SK-N-SH treated with all-trans-retinoic acid at 6 μM for 48 hours (cell line): ENCODE results near the gene MEGF9.
A peak's percentile ranks its signal among the peaks of the same experiment; 100 is the strongest.

Source experiments
- ATAC-seq: fragments of 200-7000 bp; cut with Tn5 transposase; 3 replicates; pipeline ENCODE4 v1.9.1; 2020; ENCODE audit warnings: mild to moderate bottlenecking, moderate library complexity
- ARNTL ChIP-seq: fragments of 450-650 bp; formaldehyde crosslinking; IDR thresholded peaks from 2 replicates; pipeline ENCODE4 v1.5.0; 2020; ENCODE audit warnings: low read depth, mild to moderate bottlenecking, moderate library complexity, borderline replicate concordance
- CREB5 ChIP-seq: fragments of 250-450 bp; sonication (Bioruptor Pico); IDR thresholded peaks from 2 replicates; pipeline ENCODE4 v1.5.1; 2020; ENCODE audit warnings: low read depth, mild to moderate bottlenecking, moderate library complexity
- CSDC2 ChIP-seq: fragments of 250-450 bp; sonication (Bioruptor Pico); IDR thresholded peaks from 2 replicates; pipeline ENCODE4 v1.5.0; 2020; ENCODE audit warnings: mild to moderate bottlenecking, moderate library complexity
- CSRNP3 ChIP-seq: fragments of 250-450 bp; sonication (Bioruptor Pico); IDR thresholded peaks from 2 replicates; pipeline ENCODE4 v1.5.1; 2021; ENCODE audit warnings: mild to moderate bottlenecking, moderate library complexity
- ESRRG ChIP-seq: fragments of 250-450 bp; sonication (Bioruptor Pico); IDR thresholded peaks from 2 replicates; pipeline ENCODE4 v1.6.1; 2021; ENCODE audit warnings: mild to moderate bottlenecking
- OSR1 ChIP-seq: fragments of 250-450 bp; sonication (Bioruptor Pico); IDR thresholded peaks from 2 replicates; pipeline ENCODE4 v1.8.0; 2022; ENCODE audit warnings: moderate library complexity, mild to moderate bottlenecking, inconsistent platforms
- PATZ1 ChIP-seq: fragments of 250-450 bp; sonication (Bioruptor Pico); IDR thresholded peaks from 2 replicates; pipeline ENCODE4 v1.8.0; 2020; ENCODE audit warnings: mild to moderate bottlenecking, moderate library complexity, borderline replicate concordance
- POU6F1 ChIP-seq: fragments of 250-450 bp; sonication (Bioruptor Pico); IDR thresholded peaks from 2 replicates; pipeline ENCODE4 v1.8.0; 2021; ENCODE audit warnings: low read depth, mild to moderate bottlenecking, moderate library complexity, borderline replicate concordance
- PPARA ChIP-seq: fragments of 250-450 bp; sonication (Bioruptor Pico); IDR thresholded peaks from 2 replicates; pipeline ENCODE4 v1.5.0; 2020; ENCODE audit warnings: mild to moderate bottlenecking, borderline replicate concordance
- RARB ChIP-seq: fragments of 250-450 bp; sonication (Bioruptor Pico); IDR thresholded peaks from 2 replicates; pipeline ENCODE4 v1.8.0; 2021; ENCODE audit warnings: mild to moderate bottlenecking, moderate library complexity
- SNAI2 ChIP-seq: fragments of 250-450 bp; sonication (Bioruptor Pico); IDR thresholded peaks from 2 replicates; pipeline ENCODE4 v1.5.0; 2020; ENCODE audit warnings: mild to moderate bottlenecking, moderate library complexity
- TCF4 ChIP-seq: fragments of 250-450 bp; sonication (Bioruptor Pico); IDR thresholded peaks from 2 replicates; pipeline ENCODE4 v1.8.0; 2021; ENCODE audit warnings: mild to moderate bottlenecking, moderate library complexity, borderline replicate concordance
- TOX ChIP-seq: fragments of 250-450 bp; sonication (Bioruptor Pico); IDR thresholded peaks from 2 replicates; pipeline ENCODE4 v1.8.0; 2021; ENCODE audit warnings: mild to moderate bottlenecking, moderate library complexity, borderline replicate concordance
- ZFP3 ChIP-seq: fragments of 250-450 bp; sonication (Bioruptor Pico); IDR thresholded peaks from 2 replicates; pipeline ENCODE4 v1.5.0; 2020; ENCODE audit warnings: mild to moderate bottlenecking, moderate library complexity
- ZFP30 ChIP-seq: fragments of 450-650 bp; formaldehyde crosslinking; IDR thresholded peaks from 2 replicates; pipeline ENCODE4 v1.5.0; 2022; ENCODE audit warnings: mild to moderate bottlenecking, moderate library complexity
- ZNF70 ChIP-seq: fragments of 450-650 bp; formaldehyde crosslinking; IDR thresholded peaks from 2 replicates; pipeline ENCODE4 v1.5.0; 2020; ENCODE audit warnings: mild to moderate bottlenecking, moderate library complexity
- ZNF8 ChIP-seq: fragments of 450-650 bp; formaldehyde crosslinking; IDR thresholded peaks from 2 replicates; pipeline ENCODE4 v1.5.0; 2020; ENCODE audit warnings: mild to moderate bottlenecking, moderate library complexity

The MEGF9 gene

GRCh38 chr9:120735415-120736126 lies 21.3 kb upstream of the MEGF9 start:
- TF ChIP-seq PPARA (CRISPR knock-in tag) = no peak
- TF ChIP-seq ZFP3 (CRISPR knock-in tag) = peak; percentile 93
- ATAC-seq = no peak

GRCh38 chr9:120734607-120735410 lies 20.5 kb upstream of the MEGF9 start:
- no peak for TF ChIP-seq SNAI2 (CRISPR knock-in tag)
- TF ChIP-seq OSR1 (CRISPR knock-in tag) = no peak
- TF ChIP-seq ZFP30 (CRISPR knock-in tag) = no peak
- no peak for TF ChIP-seq TCF4
- no peak for TF ChIP-seq ZNF70 (CRISPR knock-in tag)
- no peak for TF ChIP-seq ZNF8 (CRISPR knock-in tag)
- TF ChIP-seq POU6F1 (CRISPR knock-in tag) = no peak
- no peak for TF ChIP-seq ESRRG
- TF ChIP-seq CSDC2 = no peak
- TF ChIP-seq PATZ1 (CRISPR knock-in tag) = no peak
- no peak for TF ChIP-seq ARNTL (CRISPR knock-in tag)
- TF ChIP-seq ZFP3 (CRISPR knock-in tag) = no peak
- no peak for TF ChIP-seq TOX (CRISPR knock-in tag)
- peak; percentile 68 for ATAC-seq

GRCh38 chr9:120733190-120733589 lies 18.9 kb upstream of the MEGF9 start:
- TF ChIP-seq RARB (CRISPR knock-in tag) (no peak), CREB5 (CRISPR knock-in tag) (no peak), ESRRG (no peak), ARNTL (CRISPR knock-in tag) (no peak), PATZ1 (CRISPR knock-in tag) (no peak), ZNF70 (CRISPR knock-in tag) (no peak), TOX (CRISPR knock-in tag) (no peak), OSR1 (CRISPR knock-in tag) (no peak)
- TF ChIP-seq, all 23 proteins: peak for 0
- no peak for ATAC-seq

- ATAC-seq = peak; percentile 70
- TF ChIP-seq CSRNP3 (no peak), TOX (CRISPR knock-in tag) (no peak), TCF4 (no peak), RARB (CRISPR knock-in tag) (no peak), ZFP30 (CRISPR knock-in tag) (no peak)
- TF ChIP-seq, all 23 proteins: peak for 0
Measured at GRCh38 chr9:120730654-120731514, 16.6 kb upstream of the MEGF9 start.
